GM12878 (cell line): ENCODE results near the gene RAB28. TPM values are rescaled to one million over a fixed set of nuclear protein-coding genes. Genes with fewer than 3 reads are reported as not detected.
A peak's percentile ranks its signal among the peaks of the same experiment; 100 is the strongest.
"Not testable (repeated sequence)": the region's sequence is repeated elsewhere in the genome, so short reads cannot be mapped to it uniquely, and the experiment has no call there.

Experiments
- ATAC-seq: fragments of 200-7000 bp; cut with Tn5 transposase; 3 replicates; pipeline ENCODE4 v1.9.1; 2020; ENCODE audit warnings: mild to moderate bottlenecking, moderate library complexity
- BruUV-seq: library from RNA; stranded (reverse); fragments of 400-500 nt; replicated peaks from 2 replicates; lab custom pipeline; 2021; lab: Mats Ljungman, UMichigan
- CTCF ChIA-PET: fragments of 300-600 bp; sonication (Branson Sonifier 250); formaldehyde crosslinking; extraction: SDS; loops from one replicate; lab custom pipeline; 2021; ENCODE audit warnings: inconsistent platforms; lab: Yijun Ruan, JAX
- POLR2A ChIA-PET: fragments of 350-600 bp; formaldehyde crosslinking; extraction: SDS; loops from one replicate; lab custom pipeline; 2021; ENCODE audit warnings: inconsistent platforms; lab: Charles Lee
- RAD21 ChIA-PET: fragments of 300-600 bp; sonication (Branson Sonifier 250); formaldehyde crosslinking; loops from one replicate; lab custom pipeline; 2023; ENCODE audit warnings: antibody characterized with exemption; ENCODE audit not compliant: unreplicated experiment; lab: Charles Lee
- SMC1A ChIA-PET: fragments of 300-600 bp; sonication (Branson Sonifier 250); formaldehyde crosslinking; loops from one replicate; lab custom pipeline; 2023; ENCODE audit not compliant: unreplicated experiment, uncharacterized antibody; lab: Charles Lee
- DNase-seq: peaks from one replicate; pipeline ENCODE4 v3.0.0-alpha.2; 2011; ENCODE audit warnings: low read depth, low spot score
- FAIRE-seq: peaks from 3 replicates; lab custom pipeline; 2011; peaks lifted over from hg19 to GRCh38; lab: Jason Lieb, UNC
- H2AFZ ChIP-seq: 2 replicates; pipeline ENCODE4 v1.6.0; 2011; ENCODE audit warnings: low read depth, low read length, control low read depth; ENCODE audit not compliant: control insufficient read depth
- H3K27ac ChIP-seq: 2 replicates; pipeline ENCODE4 v1.5.1; 2011; ENCODE audit warnings: control low read depth; ENCODE audit not compliant: control insufficient read depth, insufficient read depth
- H3K27me3 ChIP-seq, 2 experiments: replicated peaks in 1 of 2; 2 replicates each; pipeline versions ENCODE4 v1.6.0 to v1.6.1; 2011; ENCODE audit warnings: low read length in 1 of 2; ENCODE audit not compliant: control insufficient read depth in 2 of 2, insufficient read depth in 2 of 2
- H3K36me3 ChIP-seq, 2 experiments: 2 replicates each; pipeline ENCODE4 v1.5.1; 2011; ENCODE audit warnings: low read length in 1 of 2; ENCODE audit not compliant: control insufficient read depth in 2 of 2, insufficient read depth in 2 of 2
- H3K4me1 ChIP-seq: 2 replicates; pipeline ENCODE4 v1.6.1; 2011; ENCODE audit warnings: mild to moderate bottlenecking, low read length, moderate library complexity, mixed read lengths; ENCODE audit not compliant: control insufficient read depth, insufficient read depth
- H3K4me2 ChIP-seq: 2 replicates; pipeline ENCODE4 v1.6.0; 2011; ENCODE audit warnings: control low read depth; ENCODE audit not compliant: control insufficient read depth, insufficient read depth
- H3K4me3 ChIP-seq: fragments of 200-600 bp; sonication (generic); 2 replicates; pipeline ENCODE4 v1.5.1; 2016
- H3K79me2 ChIP-seq: 2 replicates; pipeline ENCODE4 v1.6.0; 2011; ENCODE audit warnings: low read length; ENCODE audit not compliant: control insufficient read depth, insufficient read depth
- H3K9ac ChIP-seq: 2 replicates; pipeline ENCODE4 v1.8.0; 2011; ENCODE audit warnings: low read length, control low read depth, mixed read lengths; ENCODE audit not compliant: control insufficient read depth, insufficient read depth
- H3K9me3 ChIP-seq: replicated peaks from 3 replicates; pipeline ENCODE4 v1.5.1; 2011; ENCODE audit warnings: mild to moderate bottlenecking, low read length; ENCODE audit not compliant: control insufficient read depth, insufficient read depth
- H4K20me1 ChIP-seq: 2 replicates; pipeline ENCODE4 v1.6.0; 2011; ENCODE audit not compliant: control insufficient read depth, insufficient read depth
- LARP7 ChIP-seq: fragments of 450-650 bp; IDR thresholded peaks from 2 replicates; pipeline ENCODE4 v1.6.1; 2017; ENCODE audit warnings: mild to moderate bottlenecking
- POU2F2 ChIP-seq: IDR thresholded peaks from 3 replicates; pipeline ENCODE4 v1.6.1; 2011; ENCODE audit warnings: low read depth, mild to moderate bottlenecking, low read length, borderline replicate concordance
- WGBS: methylation state at CpG from one replicate; pipeline ENCODE4 v1.1.6; 2016; ENCODE audit warnings: low lambda C conversion rate; ENCODE audit not compliant: insufficient replicate concordance, insufficient coverage; ENCODE audit errors: missing lambda C conversion rate; 5-methylcytosine and 5-hydroxymethylcytosine counted together
- in situ Hi-C: fragments of 300-500 bp; cut with MboI; formaldehyde crosslinking; loops from 9 replicates; pipeline ENCODE4 v1.14.3; 2018; ENCODE audit warnings: mixed read lengths
- intact Hi-C: fragments of 100-400 bp; cut with micrococcal nuclease; formaldehyde crosslinking; loops from one replicate; pipeline ENCODE4 v1.14.2; 2022; ENCODE audit not compliant: unreplicated experiment
- polyA plus RNA-seq, 11 experiments: library from polyadenylated mRNA; depleted of rRNA in 4 of 11; unstranded in 6 of 11; stranded (reverse) in 5 of 11; fragments of >200 nt; fragmentation: Nextera tagmentation in 4 of 11; fragmentation: Illumina TruSeq in 1 of 11; extraction: Ambion mirVana in 4 of 11; extraction: Trizol in 1 of 11; gene quantifications; 1 replicate in 1 of 11; 2 replicates in 10 of 11; pipeline versions ENCODE4 v1.2.1 to v1.2.3, GENCODE V29; 2011 to 2016; ENCODE audit warnings: inconsistent platforms in 2 of 11, missing spikeins in 2 of 11, low read depth in 1 of 11
- total RNA-seq, 4 experiments: library from RNA; depleted of rRNA in 3 of 4; stranded (reverse); fragments of >200 nt in 3 of 4; fragmentation: Illumina TruSeq in 1 of 4; extraction: Trizol in 1 of 4; gene quantifications; 2 replicates each; pipeline versions ENCODE4 v1.2.1 to v1.2.3, GENCODE V29; 2013 to 2021
- TF ChIP-seq, protein P1 (sequence below): fragments of 450-650 bp; formaldehyde crosslinking; IDR thresholded peaks from 2 replicates; pipeline ENCODE4 v1.5.0; 2022; ENCODE audit warnings: mild to moderate bottlenecking, missing genetic modification characterization
- TF ChIP-seq, protein P2 (sequence below): IDR thresholded peaks from 2 replicates; pipeline ENCODE4 v1.6.1; 2011; ENCODE audit warnings: borderline replicate concordance, low read depth, mild to moderate bottlenecking, moderate library complexity, low read length; ENCODE audit not compliant: insufficient read depth, poor library complexity, severe bottlenecking

Gene RAB28
- total and polyA plus RNA-seq, 10 of the 15 experiments (the other 5 are each of a cell fraction or from before 2014, with no cell fraction given): 5.8 to 29.3 (median 16.9) TPM

DNA sequence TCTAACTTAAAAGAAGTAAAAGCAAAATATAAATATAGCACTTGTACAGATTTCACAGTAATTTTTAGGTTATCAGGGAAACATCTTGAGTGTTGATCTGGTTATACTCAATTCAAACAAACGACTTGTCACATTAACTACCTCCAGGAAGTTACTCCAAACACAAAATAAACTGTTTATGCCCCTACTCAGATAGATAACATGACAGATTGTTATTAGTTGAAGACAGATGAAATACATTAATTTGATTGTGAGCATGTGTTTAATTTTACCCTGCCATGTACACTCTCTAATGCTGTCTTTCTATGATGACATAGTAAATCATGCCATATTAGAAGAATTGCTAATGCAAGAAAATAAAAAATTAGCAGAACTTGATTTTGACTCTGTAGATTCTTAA, 88.0 kb downstream of the RAB28 start:
- RAD21 ChIA-PET: no interaction called here
- Histone ChIP-seq H3K4me2 (no peak overlapping the region), H3K9ac (no peak overlapping the region), H3K27me3 (no peaks in the 10 kb centered on the region), H3K4me1 (no peaks in the 10 kb centered on the region), H3K4me3 (no peak overlapping the region), H3K79me2 (no peaks in the 10 kb centered on the region), H2AFZ (no peak overlapping the region), H4K20me1 (no peaks in the 10 kb centered on the region), H3K9me3 (no peaks in the 10 kb centered on the region), H3K27ac (no peak overlapping the region), H3K36me3 (no peaks in the 10 kb centered on the region)
- 0% methylated on average over 1 of the region's 1 CpG for WGBS
- DNase-seq (no peak), ATAC-seq (no peak), FAIRE-seq (peak; percentile 7)
- intact Hi-C loops: no loop called here
- POLR2A ChIA-PET: no interaction called here
- in situ Hi-C loops: no loop called here
- TF ChIP-seq POU2F2: no peak
- TF ChIP-seq, protein P1, sequence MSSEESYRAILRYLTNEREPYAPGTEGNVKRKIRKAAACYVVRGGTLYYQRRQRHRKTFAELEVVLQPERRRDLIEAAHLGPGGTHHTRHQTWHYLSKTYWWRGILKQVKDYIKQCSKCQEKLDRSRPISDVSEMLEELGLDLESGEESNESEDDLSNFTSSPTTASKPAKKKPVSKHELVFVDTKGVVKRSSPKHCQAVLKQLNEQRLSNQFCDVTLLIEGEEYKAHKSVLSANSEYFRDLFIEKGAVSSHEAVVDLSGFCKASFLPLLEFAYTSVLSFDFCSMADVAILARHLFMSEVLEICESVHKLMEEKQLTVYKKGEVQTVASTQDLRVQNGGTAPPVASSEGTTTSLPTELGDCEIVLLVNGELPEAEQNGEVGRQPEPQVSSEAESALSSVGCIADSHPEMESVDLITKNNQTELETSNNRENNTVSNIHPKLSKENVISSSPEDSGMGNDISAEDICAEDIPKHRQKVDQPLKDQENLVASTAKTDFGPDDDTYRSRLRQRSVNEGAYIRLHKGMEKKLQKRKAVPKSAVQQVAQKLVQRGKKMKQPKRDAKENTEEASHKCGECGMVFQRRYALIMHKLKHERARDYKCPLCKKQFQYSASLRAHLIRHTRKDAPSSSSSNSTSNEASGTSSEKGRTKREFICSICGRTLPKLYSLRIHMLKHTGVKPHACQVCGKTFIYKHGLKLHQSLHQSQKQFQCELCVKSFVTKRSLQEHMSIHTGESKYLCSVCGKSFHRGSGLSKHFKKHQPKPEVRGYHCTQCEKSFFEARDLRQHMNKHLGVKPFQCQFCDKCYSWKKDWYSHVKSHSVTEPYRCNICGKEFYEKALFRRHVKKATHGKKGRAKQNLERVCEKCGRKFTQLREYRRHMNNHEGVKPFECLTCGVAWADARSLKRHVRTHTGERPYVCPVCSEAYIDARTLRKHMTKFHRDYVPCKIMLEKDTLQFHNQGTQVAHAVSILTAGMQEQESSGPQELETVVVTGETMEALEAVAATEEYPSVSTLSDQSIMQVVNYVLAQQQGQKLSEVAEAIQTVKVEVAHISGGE (CRISPR knock-in tag): no peak
- TF ChIP-seq, protein P2, sequence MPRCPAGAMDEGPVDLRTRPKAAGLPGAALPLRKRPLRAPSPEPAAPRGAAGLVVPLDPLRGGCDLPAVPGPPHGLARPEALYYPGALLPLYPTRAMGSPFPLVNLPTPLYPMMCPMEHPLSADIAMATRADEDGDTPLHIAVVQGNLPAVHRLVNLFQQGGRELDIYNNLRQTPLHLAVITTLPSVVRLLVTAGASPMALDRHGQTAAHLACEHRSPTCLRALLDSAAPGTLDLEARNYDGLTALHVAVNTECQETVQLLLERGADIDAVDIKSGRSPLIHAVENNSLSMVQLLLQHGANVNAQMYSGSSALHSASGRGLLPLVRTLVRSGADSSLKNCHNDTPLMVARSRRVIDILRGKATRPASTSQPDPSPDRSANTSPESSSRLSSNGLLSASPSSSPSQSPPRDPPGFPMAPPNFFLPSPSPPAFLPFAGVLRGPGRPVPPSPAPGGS: no peak
- TF ChIP-seq LARP7: no peak
- SMC1A ChIA-PET: no interaction called here
- CTCF ChIA-PET: no interaction called here
- BruUV-seq: no TSS peak

DNA sequence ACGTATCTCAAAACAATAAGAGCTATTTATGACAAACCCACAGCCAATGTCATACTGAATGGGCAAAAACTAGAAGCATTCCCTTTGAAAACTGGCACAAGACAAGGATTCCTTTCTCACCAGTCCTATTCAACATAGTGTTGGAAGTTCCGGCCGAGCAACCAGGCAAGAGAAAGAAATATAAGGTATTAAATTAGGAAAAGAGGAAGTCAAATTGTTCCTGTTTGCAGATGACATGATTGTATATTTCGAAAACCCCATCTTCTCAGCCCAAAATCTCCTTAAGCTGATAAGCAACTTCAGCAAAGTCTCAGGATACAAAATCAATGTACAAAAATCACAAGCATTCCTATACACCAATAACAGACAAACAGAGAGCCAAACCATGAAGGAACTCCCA, 94.2 kb downstream of the RAB28 start:
- intact Hi-C loops, in situ Hi-C loops, SMC1A ChIA-PET, H3K4me2 ChIP-seq, H3K9me3 ChIP-seq, H3K4me1 ChIP-seq, CTCF ChIA-PET, H2AFZ ChIP-seq, H3K27ac ChIP-seq, RAD21 ChIA-PET, H3K9ac ChIP-seq, H4K20me1 ChIP-seq, H3K79me2 ChIP-seq, BruUV-seq, H3K36me3 ChIP-seq, FAIRE-seq, DNase-seq, H3K4me3 ChIP-seq, H3K27me3 ChIP-seq, ATAC-seq: not testable (repeated sequence)
- 76% methylated on average over 4 of the region's 4 CpGs for WGBS
- POLR2A ChIA-PET: interaction anchor here (0.6 kb wide), 1 partner anchor 12 kb away, joined by 4 read pairs; no protein-coding TSS in a partner anchor
